Ovary (tissue), 3 donors: Measurements from ENCODE around the gene CAMKV.

Source experiments
- POLR2A ChIP-seq: fragments of 450-650 bp; IDR thresholded peaks from one replicate; pipeline ENCODE4 v1.6.1; 2017; ENCODE audit warnings: antibody characterized with exemption, mild to moderate bottlenecking, moderate library complexity
- TF ChIP-seq, protein P1 (sequence below), 3 donors: fragments of 450-650 bp in 2 of 3; fragments of 200-600 bp in 1 of 3; IDR thresholded peaks; one replicate each; pipeline versions ENCODE4 v1.5.1 to v1.8.0; 2016 to 2022; ENCODE audit warnings: antibody characterized with exemption in 3 of 3, mild to moderate bottlenecking in 1 of 3
- donor health status: DM: no; HTN: no; CAD: no.

DNA sequence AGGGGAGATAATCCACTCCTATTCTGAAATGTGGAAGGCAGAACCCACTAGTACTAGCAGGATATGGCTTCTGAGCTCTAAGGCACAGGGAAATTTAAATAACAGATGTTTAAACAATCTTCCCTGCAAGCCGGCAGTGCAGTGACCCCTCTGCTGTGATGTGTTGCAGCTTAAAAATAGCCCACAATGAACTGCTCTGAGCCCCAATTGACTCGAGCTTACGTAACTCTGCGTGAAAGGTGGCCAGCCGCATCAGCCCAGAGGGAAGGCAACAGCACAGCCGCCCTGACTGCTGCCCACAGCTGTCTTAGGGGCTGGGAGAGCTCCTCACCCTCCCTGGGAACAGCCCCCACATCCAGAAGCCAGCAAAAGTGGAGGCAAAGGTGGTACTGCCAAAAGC lies 12.5 kb upstream of the CAMKV start:
- TF ChIP-seq, protein P1, sequence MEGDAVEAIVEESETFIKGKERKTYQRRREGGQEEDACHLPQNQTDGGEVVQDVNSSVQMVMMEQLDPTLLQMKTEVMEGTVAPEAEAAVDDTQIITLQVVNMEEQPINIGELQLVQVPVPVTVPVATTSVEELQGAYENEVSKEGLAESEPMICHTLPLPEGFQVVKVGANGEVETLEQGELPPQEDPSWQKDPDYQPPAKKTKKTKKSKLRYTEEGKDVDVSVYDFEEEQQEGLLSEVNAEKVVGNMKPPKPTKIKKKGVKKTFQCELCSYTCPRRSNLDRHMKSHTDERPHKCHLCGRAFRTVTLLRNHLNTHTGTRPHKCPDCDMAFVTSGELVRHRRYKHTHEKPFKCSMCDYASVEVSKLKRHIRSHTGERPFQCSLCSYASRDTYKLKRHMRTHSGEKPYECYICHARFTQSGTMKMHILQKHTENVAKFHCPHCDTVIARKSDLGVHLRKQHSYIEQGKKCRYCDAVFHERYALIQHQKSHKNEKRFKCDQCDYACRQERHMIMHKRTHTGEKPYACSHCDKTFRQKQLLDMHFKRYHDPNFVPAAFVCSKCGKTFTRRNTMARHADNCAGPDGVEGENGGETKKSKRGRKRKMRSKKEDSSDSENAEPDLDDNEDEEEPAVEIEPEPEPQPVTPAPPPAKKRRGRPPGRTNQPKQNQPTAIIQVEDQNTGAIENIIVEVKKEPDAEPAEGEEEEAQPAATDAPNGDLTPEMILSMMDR (IDR thresholded peaks at IDR 0.05), result no peak
- TF ChIP-seq POLR2A, result no peak
